Colon (tissue), 2 donors: ENCODE results near the gene CCDC78.

Source experiments
- FAIRE-seq: peaks from 2 replicates; lab custom pipeline; 2012; peaks lifted over from hg19 to GRCh38; lab: Jason Lieb, UNC
- donor health status: control.
- donor health status: control.

CCDC78 gene

DNA sequence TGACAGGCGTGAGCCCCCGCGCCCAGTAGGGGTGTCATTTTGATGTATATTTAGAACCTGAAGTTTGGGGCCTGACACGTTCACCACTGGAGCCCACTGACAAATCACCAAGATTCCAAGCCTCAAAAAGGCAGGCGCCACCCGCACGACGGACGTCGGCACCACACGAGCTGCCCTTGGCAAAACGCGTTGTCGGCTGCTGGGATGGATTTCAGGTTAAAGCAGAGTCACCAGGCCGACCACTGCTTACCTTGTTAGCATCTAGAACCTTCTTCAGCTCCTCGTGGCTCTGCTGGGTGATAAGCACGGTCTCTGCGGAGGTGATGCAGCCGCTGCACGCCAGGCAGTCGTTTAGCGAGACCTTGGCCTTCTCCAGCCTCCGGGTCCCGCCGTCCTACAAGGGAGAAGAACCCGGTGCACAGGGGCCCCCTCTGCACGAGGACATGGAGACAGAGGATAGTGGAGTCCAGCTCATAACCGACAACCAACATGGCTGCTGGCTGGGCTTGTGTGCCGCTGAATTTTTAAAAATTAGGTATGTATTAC lies 10.8 kb upstream of the CCDC78 start:
- no peak for FAIRE-seq

GRCh38 chr16:735982-736453 lies 9.8 kb upstream of the CCDC78 start:
- no peak for FAIRE-seq

GRCh38 chr16:734981-735881 lies 9.0 kb upstream of the CCDC78 start:
- FAIRE-seq, result no peak

DNA sequence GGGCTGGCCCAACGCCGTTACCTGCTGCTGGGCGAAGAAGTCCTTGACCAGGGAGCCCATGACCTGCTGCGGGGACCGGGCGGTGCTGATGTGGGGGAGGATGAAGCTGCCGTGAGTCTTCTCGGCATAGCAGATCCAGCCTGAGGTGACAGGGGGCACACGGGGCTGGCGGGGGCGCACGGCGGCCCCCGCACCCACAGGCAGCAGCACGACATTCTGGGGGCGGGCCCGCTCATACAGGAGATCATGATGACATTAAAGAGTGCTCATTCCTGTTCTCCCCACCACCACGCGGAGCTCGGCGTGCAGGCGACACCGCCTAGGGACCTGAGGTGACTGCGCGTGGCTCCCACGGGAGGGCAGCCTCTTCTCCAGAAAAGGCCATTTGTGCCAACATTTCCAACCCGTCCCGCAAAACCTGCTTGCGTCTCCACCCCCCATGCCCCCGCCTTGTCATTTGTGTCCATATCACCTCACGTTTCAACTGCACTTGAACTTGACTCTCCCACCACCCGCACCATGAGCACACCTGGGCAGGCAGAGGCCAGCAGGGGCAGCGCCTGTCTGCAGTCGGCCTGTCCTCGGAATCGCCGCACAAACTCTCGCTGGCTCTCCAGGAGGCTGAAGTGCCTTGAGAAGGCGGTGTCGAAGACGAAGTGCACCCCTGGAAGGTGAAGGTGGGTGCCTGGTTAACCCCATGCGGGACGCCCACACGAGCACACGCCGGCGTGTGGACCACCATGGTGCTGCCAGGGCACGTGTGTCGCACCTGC lies 8.2 kb upstream of the CCDC78 start:
- no peak for FAIRE-seq

GRCh38 chr16:733382-734207 lies 7.4 kb upstream of the CCDC78 start:
- no peak for FAIRE-seq

DNA sequence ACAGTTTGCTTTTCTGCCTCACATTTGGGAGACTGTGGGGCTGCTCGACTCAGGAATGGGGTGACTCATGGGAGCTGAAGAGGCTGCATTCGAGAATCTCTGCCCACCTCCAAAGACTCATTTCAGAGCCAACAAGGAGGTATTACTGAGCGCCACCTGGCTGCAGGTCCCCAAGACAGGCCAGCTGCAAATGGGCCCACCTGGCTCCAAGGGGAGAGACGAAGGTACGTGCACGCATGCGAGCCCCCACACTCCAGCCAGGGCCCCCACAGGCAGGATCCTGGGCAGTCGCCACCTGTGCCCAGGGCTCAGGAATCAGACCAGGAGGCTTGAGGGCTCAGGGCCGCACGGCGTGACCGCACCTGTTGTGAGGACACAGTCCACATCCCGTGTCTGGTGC lies 6.7 kb upstream of the CCDC78 start:
- no peak for FAIRE-seq

GRCh38 chr16:732332-732731 lies 6.1 kb upstream of the CCDC78 start:
- FAIRE-seq, result no peak

DNA sequence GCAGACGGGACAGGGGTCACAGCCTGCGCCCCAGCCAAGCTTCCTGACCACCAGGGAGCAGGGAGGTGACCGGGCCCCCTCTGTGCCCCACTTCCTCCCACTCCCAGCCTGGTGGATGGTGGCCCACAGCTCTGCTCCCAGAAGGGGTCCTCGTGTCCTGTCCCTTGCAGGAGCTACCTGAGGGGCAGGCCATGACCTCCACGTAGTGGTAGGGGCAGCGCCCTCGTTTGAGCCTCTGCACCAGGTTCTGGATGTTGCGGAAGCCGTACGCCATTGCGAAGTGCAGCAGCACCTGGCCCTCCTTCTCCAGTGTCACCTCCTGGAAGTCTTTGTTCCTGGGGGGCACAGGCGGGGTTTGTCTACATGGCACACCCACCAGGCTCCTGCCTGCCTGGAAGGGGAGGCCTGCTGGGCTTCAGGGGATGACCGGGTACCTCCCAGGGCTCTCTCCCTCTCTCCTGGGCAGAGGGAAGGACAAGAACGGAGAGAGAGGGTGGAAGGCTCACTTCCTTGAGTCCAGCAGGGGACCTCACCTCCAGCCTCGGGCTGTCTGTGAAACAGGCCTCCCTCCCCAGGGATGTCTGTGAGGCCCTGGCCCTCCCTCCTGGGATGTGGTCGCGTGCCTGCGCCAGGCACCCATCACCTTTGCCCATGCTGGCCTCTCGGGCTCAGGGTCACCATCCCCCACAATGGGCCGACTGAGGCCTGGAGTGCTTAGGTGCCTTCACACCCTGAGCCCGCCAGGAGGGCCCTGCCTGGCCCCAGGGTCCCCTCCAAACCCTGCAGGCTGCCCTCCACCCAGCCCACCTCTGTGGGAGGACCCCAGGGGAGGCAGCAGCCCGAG lies 4.6 kb upstream of the CCDC78 start:
- no peak for FAIRE-seq

DNA sequence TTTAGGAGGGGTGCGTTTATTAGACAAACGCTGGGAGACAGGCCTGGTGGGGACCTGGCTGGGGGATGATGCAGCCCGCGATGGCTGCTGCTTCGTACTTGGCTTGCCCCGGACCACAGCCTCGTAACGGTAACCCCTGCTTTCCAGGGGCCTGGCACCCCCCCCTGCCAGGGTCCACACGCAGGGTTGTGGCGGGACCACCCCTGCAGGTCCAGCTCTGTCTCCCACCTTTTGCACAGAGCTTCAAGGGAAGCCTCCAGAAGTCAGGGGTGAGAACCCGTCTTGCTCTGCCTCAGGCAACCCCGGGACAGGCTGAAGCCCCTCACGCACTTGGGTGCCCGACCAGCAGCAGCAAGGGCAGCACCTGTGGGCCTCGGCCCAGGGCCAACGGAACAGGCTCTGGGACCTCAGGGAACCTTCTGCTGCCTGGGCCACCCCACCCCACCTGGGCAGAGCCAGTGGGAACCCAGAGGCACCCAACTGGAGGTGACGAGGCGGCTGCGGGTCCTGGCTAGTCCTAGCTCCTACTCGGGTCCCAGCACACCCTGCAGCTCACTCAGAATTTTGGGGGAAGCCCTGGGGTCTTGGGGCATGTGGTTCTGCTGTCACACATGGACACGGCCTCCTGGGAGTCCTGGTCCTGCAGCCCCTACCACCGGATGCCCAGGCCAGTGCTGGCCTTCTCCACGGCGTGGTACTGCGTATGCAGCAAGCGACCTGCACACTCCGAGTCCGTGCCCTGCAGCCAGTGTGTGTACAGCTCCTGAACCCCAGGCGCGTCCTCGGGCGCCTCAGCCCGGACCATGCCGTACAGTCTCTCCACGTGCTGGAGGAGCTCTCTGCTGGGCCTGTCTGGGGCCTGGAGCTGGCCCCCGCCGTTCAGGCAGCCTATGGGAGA lies 3.8 kb upstream of the CCDC78 start:
- no peak for FAIRE-seq

GRCh38 chr16:728890-729744 lies 2.9 kb upstream of the CCDC78 start:
- no peak for FAIRE-seq

DNA sequence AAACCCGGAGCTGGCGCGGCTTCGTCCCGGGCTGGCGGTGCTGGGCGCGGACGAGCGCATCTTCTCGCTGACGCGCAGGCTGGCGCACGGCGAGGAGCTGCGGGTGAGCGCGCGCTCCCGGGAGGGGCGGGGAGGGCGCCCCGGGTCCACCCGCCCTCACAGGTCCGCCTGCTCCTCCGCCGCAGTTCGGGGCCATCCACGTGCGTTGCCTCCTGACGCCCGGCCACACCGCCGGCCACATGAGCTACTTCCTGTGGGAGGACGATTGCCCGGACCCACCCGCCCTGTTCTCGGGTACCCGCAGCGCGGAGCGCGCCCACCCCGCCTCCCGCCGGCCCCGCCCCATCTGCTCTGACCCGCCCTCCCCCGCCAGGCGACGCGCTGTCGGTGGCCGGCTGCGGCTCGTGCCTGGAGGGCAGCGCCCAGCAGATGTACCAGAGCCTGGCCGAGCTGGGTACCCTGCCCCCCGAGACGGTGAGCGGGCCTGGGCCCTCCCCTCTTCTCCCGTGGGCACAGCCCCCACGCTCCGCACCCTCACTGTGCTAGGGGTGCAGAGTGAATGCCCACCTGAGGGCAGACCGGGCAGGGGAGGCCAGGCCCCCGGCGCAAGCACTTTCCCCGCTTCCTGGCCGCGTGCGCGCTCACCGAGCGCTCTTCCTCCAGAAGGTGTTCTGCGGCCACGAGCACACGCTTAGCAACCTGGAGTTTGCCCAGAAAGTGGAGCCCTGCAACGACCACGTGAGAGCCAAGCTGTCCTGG lies 2.1 kb upstream of the CCDC78 start:
- FAIRE-seq, result no peak

- FAIRE-seq, result no peak
These were observed 1.2 kb upstream of the CCDC78 start for GRCh38 chr16:727291-727977.

DNA sequence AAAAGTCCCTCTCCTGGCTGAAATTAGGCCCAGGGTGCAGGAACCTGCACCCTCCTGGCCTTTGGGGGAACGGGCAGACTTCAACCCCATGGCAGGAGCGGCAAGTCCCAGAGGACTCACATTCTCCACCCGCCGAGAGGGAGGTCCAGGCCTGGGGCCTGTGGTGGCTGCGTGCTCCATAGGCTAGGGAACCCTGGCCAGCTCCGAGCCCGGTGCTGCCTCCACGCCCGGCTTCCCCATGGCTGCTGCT lies 130 bp downstream of the CCDC78 start:
- no peak for FAIRE-seq

DNA sequence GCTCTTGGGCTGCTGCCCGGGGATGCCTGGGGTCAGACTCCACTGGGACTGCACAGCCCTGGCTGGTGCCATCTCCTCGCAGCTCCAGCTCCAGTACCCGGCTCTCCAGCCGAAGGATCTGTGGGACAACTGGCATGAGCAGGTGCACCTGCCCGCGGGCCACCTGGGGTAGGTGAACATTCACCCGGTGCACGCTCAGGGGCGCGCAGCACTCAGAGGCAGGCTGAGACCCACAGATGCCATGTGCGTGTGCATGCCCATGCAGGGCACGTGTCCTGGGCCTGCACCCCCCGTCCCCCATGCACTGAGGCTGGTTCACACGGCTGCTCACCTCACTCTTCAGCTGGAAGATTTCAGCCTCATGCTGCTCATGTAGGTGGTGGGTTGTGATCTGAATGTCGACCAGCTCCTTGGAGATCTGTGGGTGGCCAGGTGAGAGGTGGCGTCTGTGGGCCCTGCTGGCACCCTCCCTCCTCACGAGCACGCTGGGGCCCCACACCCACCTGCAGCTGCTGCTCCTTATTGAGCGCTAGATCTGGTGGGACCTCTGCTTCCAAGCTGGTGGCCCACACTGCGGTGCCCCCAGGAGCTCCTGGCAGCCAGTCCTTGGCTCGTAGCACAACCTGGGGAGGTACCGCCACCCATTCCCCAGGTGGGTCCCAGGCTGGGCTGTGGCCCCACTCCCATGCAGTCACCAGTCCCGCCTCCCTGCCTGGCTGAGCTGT lies 618 bp downstream of the CCDC78 start:
- FAIRE-seq, result no peak

DNA sequence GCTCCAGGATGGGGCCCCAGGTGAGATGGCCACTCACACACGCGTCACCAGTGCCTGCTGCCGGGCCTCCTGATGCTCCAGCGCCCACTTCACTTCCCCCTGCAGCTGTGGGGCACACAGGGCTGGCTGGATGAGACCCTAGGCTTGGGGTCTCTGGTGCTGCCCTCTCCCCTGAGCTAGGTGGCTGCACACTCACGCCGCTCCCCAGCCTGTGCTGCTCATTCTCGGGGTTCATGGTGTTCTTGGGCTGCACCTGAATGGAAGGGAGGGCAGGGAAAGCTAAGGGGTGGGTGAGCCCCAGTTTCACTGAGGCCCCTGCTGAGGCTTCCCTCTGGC lies 1.2 kb downstream of the CCDC78 start:
- no peak for FAIRE-seq

DNA sequence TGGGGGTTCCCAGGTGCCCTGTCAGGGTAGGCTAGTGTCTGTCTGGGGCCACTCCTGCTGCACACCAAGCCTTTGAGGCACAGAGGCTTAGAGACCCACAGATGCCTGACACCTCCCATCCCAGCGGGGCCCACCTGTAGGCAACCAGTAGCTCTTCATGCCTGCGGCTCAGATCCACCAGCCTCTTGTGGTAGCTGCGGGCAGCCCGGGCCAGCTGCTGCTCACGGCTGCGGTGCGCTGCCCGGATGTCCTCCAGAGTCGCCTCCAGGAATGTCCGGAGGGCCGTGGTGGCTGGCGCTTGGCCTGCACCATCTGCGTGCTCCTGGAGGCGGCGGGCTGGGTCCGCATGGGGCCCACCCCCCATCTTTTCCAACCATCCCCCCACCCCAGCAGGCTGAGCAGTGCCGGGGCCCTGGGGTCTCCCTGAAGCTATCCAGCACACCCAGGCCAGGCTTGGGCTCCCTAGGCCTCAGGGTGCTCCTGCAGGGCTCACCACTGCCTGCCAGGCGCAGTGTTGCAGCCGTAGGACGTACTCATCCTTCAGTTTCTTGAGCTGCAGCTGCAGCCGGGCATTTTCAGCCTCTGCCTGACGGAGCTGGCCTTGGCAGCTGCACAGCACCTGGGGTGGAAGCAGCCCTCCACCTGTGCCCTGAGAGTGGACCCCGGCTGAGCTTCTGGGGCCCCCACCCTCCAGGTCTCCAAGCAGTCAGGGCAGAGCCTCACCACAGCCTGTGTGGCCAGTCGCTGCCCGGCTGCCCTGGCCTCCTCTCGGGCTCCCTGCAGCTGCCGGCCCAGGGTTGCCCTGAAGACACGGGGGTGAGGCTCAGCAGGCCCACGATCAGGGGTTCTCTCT lies 1.8 kb downstream of the CCDC78 start:
- FAIRE-seq, result no peak

- no peak for FAIRE-seq
These were observed 2.5 kb downstream of the CCDC78 start for GRCh38 chr16:723695-724094.
